ENCODE results near the gene PLA2G4F.

DNA sequence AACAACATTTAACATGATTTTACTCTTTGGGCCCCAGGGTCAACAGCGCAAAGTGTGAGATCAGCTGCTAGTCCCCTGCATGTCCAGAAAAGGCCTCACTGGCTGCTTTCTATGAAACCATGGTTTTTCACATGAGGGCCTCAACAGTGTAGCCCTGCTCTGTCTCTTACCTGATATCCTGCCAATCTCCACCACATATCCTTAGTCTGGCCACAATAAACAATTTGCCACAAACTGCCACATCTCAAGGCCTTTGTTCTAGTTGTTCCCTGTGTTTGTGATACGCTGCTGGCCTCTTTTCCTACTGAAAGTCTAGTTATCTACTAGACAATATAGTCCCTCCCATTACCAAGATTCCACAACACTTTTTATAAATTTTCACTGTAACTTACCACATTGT is 33.9 kb upstream of the PLA2G4F start:
- TF ChIP-seq, protein P1, sequence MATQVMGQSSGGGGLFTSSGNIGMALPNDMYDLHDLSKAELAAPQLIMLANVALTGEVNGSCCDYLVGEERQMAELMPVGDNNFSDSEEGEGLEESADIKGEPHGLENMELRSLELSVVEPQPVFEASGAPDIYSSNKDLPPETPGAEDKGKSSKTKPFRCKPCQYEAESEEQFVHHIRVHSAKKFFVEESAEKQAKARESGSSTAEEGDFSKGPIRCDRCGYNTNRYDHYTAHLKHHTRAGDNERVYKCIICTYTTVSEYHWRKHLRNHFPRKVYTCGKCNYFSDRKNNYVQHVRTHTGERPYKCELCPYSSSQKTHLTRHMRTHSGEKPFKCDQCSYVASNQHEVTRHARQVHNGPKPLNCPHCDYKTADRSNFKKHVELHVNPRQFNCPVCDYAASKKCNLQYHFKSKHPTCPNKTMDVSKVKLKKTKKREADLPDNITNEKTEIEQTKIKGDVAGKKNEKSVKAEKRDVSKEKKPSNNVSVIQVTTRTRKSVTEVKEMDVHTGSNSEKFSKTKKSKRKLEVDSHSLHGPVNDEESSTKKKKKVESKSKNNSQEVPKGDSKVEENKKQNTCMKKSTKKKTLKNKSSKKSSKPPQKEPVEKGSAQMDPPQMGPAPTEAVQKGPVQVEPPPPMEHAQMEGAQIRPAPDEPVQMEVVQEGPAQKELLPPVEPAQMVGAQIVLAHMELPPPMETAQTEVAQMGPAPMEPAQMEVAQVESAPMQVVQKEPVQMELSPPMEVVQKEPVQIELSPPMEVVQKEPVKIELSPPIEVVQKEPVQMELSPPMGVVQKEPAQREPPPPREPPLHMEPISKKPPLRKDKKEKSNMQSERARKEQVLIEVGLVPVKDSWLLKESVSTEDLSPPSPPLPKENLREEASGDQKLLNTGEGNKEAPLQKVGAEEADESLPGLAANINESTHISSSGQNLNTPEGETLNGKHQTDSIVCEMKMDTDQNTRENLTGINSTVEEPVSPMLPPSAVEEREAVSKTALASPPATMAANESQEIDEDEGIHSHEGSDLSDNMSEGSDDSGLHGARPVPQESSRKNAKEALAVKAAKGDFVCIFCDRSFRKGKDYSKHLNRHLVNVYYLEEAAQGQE (IDR thresholded peaks at IDR 0.05; ENCODE audit: insufficient read depth in 1 of 2, low read depth in 2 of 2, low read length in 2 of 2), result no peak
- TF ChIP-seq POLR2AphosphoS5 (IDR thresholded peaks at IDR 0.05; ENCODE audit: low read depth, low read length) (no peak), SIN3A (IDR thresholded peaks at IDR 0.05; ENCODE audit: borderline replicate concordance, insufficient read depth, low read length) (no peak), FOXP2 (optimal IDR thresholded peaks at IDR 0.05; ENCODE audit: borderline replicate concordance, extremely low read depth, extremely low read length, insufficient read depth) (no peak), TAF1 (IDR thresholded peaks at IDR 0.05; ENCODE audit: borderline replicate concordance, insufficient read depth, low read length) (no peak)
